Pancreas (tissue), 10 donors: ENCODE measurements around the gene LIMCH1. TPM values are rescaled to one million over a fixed set of nuclear protein-coding genes. Genes with fewer than 3 reads are reported as not detected.

ENCODE experiments used
- ATAC-seq, 4 donors: fragments of 200-7000 bp; cut with Tn5 transposase; one replicate each; pipeline versions ENCODE4 v1.8.0 to v1.9.1; 2020; ENCODE audit warnings: mild to moderate bottlenecking in 4 of 4, moderate library complexity in 4 of 4
- DNase-seq, 6 donors: peaks; one replicate each; pipeline ENCODE4 v3.0.0-alpha.2; 2020
- FAIRE-seq: peaks from 2 replicates; lab custom pipeline; 2012; peaks lifted over from hg19 to GRCh38; lab: Jason Lieb, UNC
- H3K27ac ChIP-seq, 4 donors: fragments of 200-600 bp; sonication (generic); 1 replicate in 3 of 4; 2 replicates in 1 of 4; pipeline versions ENCODE4 v1.5.0 to v1.8.0; 2020
- H3K27me3 ChIP-seq, 4 donors: fragments of 200-600 bp; one replicate each; pipeline ENCODE4 v1.8.0; 2021
- H3K36me3 ChIP-seq, 3 donors: fragments of 200-600 bp; sonication (generic) in 1 of 3; one replicate each; pipeline versions ENCODE4 v1.5.0 to v1.8.0; 2020 to 2021
- H3K4me1 ChIP-seq, 3 donors: fragments of 200-600 bp; one replicate each; pipeline ENCODE4 v1.8.0; 2021
- H3K4me3 ChIP-seq, 4 donors: fragments of 200-600 bp; sonication (generic) in 2 of 4; one replicate each; pipeline versions ENCODE4 v1.5.0 to v1.8.0; 2020 to 2021
- H3K9me3 ChIP-seq, 4 donors: fragments of 200-600 bp; one replicate each; pipeline ENCODE4 v1.8.0; 2021
- CTCF ChIP-seq, 4 donors: fragments of 200-600 bp; sonication (generic) in 3 of 4; IDR thresholded peaks; one replicate each; pipeline versions ENCODE4 v1.5.0 to v1.8.0; 2021; ENCODE audit warnings: antibody characterized with exemption in 4 of 4
- WGBS, 2 donors: extraction: QIAGEN DNeasy Blood & Tissue Kit; methylation state at CpG; one replicate each; pipeline ENCODE4 v1.1.7; 2013; 5-methylcytosine and 5-hydroxymethylcytosine counted together
- intact Hi-C, 3 donors: fragments of 100-400 bp; cut with DNase I; formaldehyde crosslinking; loops; one replicate each; pipeline versions ENCODE4 v1.11.1 to v1.14.2; 2022
- polyA plus RNA-seq, 2 donors: library from polyadenylated mRNA; stranded (reverse); fragments of 200-250 nt; gene quantifications; one replicate each; pipeline ENCODE4 v1.2.3, GENCODE V29; 2013
- total RNA-seq, 6 donors: library from RNA; stranded (reverse); fragmentation: NEBNext Ultra II Directional in 4 of 6; extraction: Animal tissue kit (Norgen Biotek cat#: 25700) in 4 of 6; gene quantifications; one replicate each; pipeline versions ENCODE4 v1.2.1 to v1.2.4, GENCODE V29; 2021 to 2023
- donor health status: healthy with polysubstance abuse.
- donor health status: DM: no; HTN: no; CAD: no; lungs with moderate emphysema.
- donor health status: DM: no; HTN: no; CAD: no.
- donor health status: control.
- donor health status: control.
- donor health status: Bipolar disorder and iron deficiency.
- donor health status: DM: yes; HTN: yes; CAD: no.
- donor health status: DM: no; HTN: no; CAD: no.
- donor health status: DM: no; HTN: no; CAD: no.
- donor health status: DM: yes; HTN: yes; CAD: no.

Gene LIMCH1
- total and polyA plus RNA-seq, 8 donors = 5.5 to 20.7 (median 11.0) TPM

- no peak for TF ChIP-seq CTCF (IDR thresholded peaks at IDR 0.05)
- H3K27me3 ChIP-seq = peaks cover 0 to 58% (median 13%) of the 10 kb centered on the region in 4 donors
- intact Hi-C loops = no loop called here
- ATAC-seq = no peak
- DNase-seq = no peak
- H3K36me3 ChIP-seq = no peaks in the 10 kb centered on the region
- FAIRE-seq = no peak
- H3K27ac ChIP-seq = no peak overlapping the region
- H3K9me3 ChIP-seq = no peaks in the 10 kb centered on the region
- no peak overlapping the region for H3K4me3 ChIP-seq
- WGBS, 2 donors = 8 to 12% methylated on average over 12 of the region's 12 CpGs
- no peaks in the 10 kb centered on the region for H3K4me1 ChIP-seq
These were observed 211.7 kb downstream of the LIMCH1 start for GRCh38 chr4:41749631-41750039.

Other genes with a start within 250 kb of the LIMCH1 start
- not detected for gene PHOX2B, start 210.6 kb downstream of the LIMCH1 start, total RNA-seq
- under 1 TPM in 1 of 2 donors, not detected in 1; 0.54 TPM for gene PHOX2B, start 210.6 kb downstream of the LIMCH1 start, polyA plus RNA-seq